ENCODE results near the gene ZNF514.

- no peak for TF ChIP-seq EZH2 (IDR thresholded peaks at IDR 0.05; ENCODE audit: low read depth)
- peak; percentile 94 for TF ChIP-seq CTCF (conservative IDR thresholded peaks at IDR 0.05)
These were observed 44.2 kb downstream of the ZNF514 start for GRCh38 chr2:95115418-95115817.
